Endothelial cell (in vitro differentiated cells): ENCODE data around the gene TXNRD3. TPM values are rescaled to one million over a fixed set of nuclear protein-coding genes. Genes with fewer than 3 reads are reported as not detected.

Experiments
- DNase-seq: peaks from one replicate; pipeline ENCODE4 v3.0.0; 2021; ENCODE audit warnings: low spot score
- H3K27ac Mint-ChIP-seq: one replicate; pipeline ENCODE4 v1.8.0; 2021; ENCODE audit warnings: mixed read lengths, inconsistent platforms; ENCODE audit not compliant: unreplicated experiment
- H3K27me3 Mint-ChIP-seq: one replicate; pipeline ENCODE4 v1.8.0; 2021; ENCODE audit warnings: mild to moderate bottlenecking, moderate library complexity, mixed read lengths, inconsistent platforms; ENCODE audit not compliant: unreplicated experiment
- H3K36me3 Mint-ChIP-seq: one replicate; pipeline ENCODE4 v1.8.0; 2021; ENCODE audit warnings: mild to moderate bottlenecking, low read depth, mixed read lengths, inconsistent platforms; ENCODE audit not compliant: unreplicated experiment
- H3K4me1 Mint-ChIP-seq: one replicate; pipeline ENCODE4 v1.8.0; 2021; ENCODE audit warnings: mild to moderate bottlenecking, mixed read lengths, inconsistent platforms; ENCODE audit not compliant: unreplicated experiment
- H3K4me3 Mint-ChIP-seq: one replicate; pipeline ENCODE4 v1.8.0; 2021; ENCODE audit warnings: mild to moderate bottlenecking, mixed read lengths, inconsistent platforms; ENCODE audit not compliant: unreplicated experiment
- H3K9me3 Mint-ChIP-seq: one replicate; pipeline ENCODE4 v1.8.0; 2021; ENCODE audit warnings: mixed read lengths, inconsistent platforms; ENCODE audit not compliant: unreplicated experiment
- CTCF ChIP-seq: fragments of 200-600 bp; sonication (generic); IDR thresholded peaks from one replicate; pipeline ENCODE4 v1.5.0; 2021; ENCODE audit warnings: antibody characterized with exemption; ENCODE audit not compliant: unreplicated experiment
- total RNA-seq: library from RNA; stranded (reverse); fragmentation: NEBNext Ultra II Directional; extraction: Animal tissue kit (Norgen Biotek cat#: 25700); gene quantifications from one replicate; pipeline ENCODE4 v1.2.1, GENCODE V29; 2021; ENCODE audit not compliant: unreplicated experiment

The TXNRD3 gene
- total RNA-seq, 1 donor from 2014 or later, result 4.8 TPM

GRCh38 chr3:126664591-126665214 lies 9.8 kb upstream of the TXNRD3 start:
- no peak for TF ChIP-seq CTCF
- H3K27me3 Mint-ChIP-seq, result peaks cover 3% of the 10 kb centered on the region

DNA sequence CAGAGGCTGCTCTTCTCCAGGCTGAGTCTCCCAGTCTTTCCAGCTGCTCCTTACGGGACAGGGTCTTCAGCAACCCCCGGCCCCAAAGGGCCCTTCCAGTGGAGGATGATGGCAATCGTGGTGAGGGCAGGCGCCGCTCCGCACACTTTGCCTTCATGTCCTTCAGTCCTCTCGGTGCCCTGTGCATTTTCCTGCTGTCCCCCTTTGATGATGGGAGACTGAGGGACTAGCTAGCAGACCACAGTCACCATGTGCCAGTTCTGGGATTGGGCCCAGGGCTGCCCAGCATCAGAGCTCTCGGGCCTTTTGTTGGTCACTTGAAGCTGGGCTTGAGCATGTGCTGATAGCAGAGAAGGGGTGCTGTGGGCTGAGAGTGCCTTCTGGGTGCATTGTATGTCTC lies 8.8 kb upstream of the TXNRD3 start:
- Mint-ChIP-seq H3K4me3 (no peak overlapping the region), H3K27me3 (peaks cover 7% of the 10 kb centered on the region), H3K36me3 (no peaks in the 10 kb centered on the region), H3K27ac (no peak overlapping the region), H3K4me1 (no peaks in the 10 kb centered on the region), H3K9me3 (no peaks in the 10 kb centered on the region)
- DNase-seq, result no peak
- TF ChIP-seq CTCF, result no peak

More at GRCh38 chr3:126664591-126665214, 9.8 kb upstream of the TXNRD3 start:
- Mint-ChIP-seq H3K9me3 (no peaks in the 10 kb centered on the region), H3K4me1 (no peaks in the 10 kb centered on the region), H3K27ac (no peak overlapping the region), H3K36me3 (no peaks in the 10 kb centered on the region), H3K4me3 (no peak overlapping the region)
- DNase-seq, result no peak

GRCh38 chr3:126663257-126663656 lies 8.3 kb upstream of the TXNRD3 start:
- Mint-ChIP-seq H3K4me1 (no peaks in the 10 kb centered on the region), H3K27ac (no peak overlapping the region), H3K27me3 (peaks cover 8% of the 10 kb centered on the region), H3K9me3 (no peaks in the 10 kb centered on the region), H3K4me3 (no peak overlapping the region), H3K36me3 (no peaks in the 10 kb centered on the region)
- DNase-seq, result no peak
- TF ChIP-seq CTCF, result no peak

DNA sequence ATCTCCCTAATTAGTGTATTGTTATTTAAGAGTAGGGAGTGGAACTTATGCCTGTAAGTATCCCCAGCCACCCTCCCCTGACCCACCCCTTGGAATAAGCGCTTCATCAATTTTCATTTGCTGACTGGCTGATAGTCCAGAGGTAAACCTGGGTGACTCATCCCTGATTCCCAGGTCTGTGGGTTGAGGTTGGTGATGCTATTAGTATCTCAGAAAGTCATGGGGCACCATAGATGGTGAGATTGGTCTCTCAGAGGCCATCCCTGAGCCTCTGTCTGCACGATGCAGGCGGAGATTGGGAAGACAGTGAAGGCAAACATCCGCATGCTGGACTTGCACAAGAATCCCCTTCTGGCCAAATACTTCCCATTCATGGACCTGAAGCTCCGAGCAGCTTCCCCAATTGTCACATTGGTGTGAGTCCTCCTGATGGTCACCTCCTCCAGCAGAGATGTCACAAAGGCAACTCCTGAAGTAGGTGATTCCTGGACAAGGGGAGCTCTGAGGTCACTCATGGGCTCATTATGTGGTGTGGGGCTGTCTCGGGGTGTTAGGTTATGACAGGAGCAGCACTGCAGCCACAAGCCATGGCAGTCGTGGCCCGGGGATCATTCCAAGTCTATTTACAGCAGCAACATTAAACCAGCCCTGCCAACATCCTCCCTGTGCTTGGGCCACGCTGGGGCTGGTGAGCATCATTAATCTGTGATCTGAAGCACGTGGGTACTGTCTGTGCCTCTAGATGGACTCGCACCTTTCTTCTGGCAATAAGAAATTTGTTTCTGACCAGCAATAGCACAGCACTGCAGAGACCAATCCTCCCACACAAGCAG lies 6.8 kb upstream of the TXNRD3 start:
- TF ChIP-seq CTCF, result no peak
- Mint-ChIP-seq H3K36me3 (no peaks in the 10 kb centered on the region), H3K4me1 (no peaks in the 10 kb centered on the region), H3K27me3 (peaks cover 13% of the 10 kb centered on the region), H3K27ac (no peak overlapping the region), H3K9me3 (no peaks in the 10 kb centered on the region), H3K4me3 (no peak overlapping the region)
- DNase-seq, result no peak
